Measurements from ENCODE around the gene UBE2D3.
"Not testable (repeated sequence)": the region's sequence is repeated elsewhere in the genome, so short reads cannot be mapped to it uniquely, and the experiment has no call there.

The UBE2D3 gene

GRCh38 chr4:102826890-102827673 is at the start of gene UBE2D3:
UBE2D3 (minus strand) TSS chr4:102827551; CDS start chr4:102826508, 1,043 bp downstream.
- DNase-seq, result peak; percentile 99

GRCh38 chr4:102871772-102872171 is 44.4 kb upstream of the UBE2D3 start:
- DNase-seq, result no peak

GRCh38 chr4:102869569-102870197 is 42.3 kb upstream of the UBE2D3 start:
- no peak for DNase-seq

- DNase-seq, result peak; percentile 97
Measured at GRCh38 chr4:102868781-102869568, 41.6 kb upstream of the UBE2D3 start, which contains the start of gene CISD2. CISD2 (plus strand) TSS chr4:102868992; CDS start chr4:102869085, 93 bp downstream.

- no peak for DNase-seq
Measured at GRCh38 chr4:102868153-102868780, 40.9 kb upstream of the UBE2D3 start.

- DNase-seq, result peak; percentile 3
Measured at GRCh38 chr4:102867278-102868152, 40.2 kb upstream of the UBE2D3 start.

- not testable (repeated sequence) for DNase-seq
Measured at GRCh38 chr4:102865327-102865726, 38.0 kb upstream of the UBE2D3 start.

- no peak for DNase-seq
Measured at GRCh38 chr4:102862747-102863146, 35.4 kb upstream of the UBE2D3 start.

- no peak for DNase-seq
Measured at GRCh38 chr4:102862016-102862415, 34.7 kb upstream of the UBE2D3 start.

- no peak for DNase-seq
Measured at GRCh38 chr4:102860611-102861324, 33.4 kb upstream of the UBE2D3 start.

GRCh38 chr4:102858828-102859464 is 31.6 kb upstream of the UBE2D3 start:
- DNase-seq, result no peak

- DNase-seq, result no peak
Measured at GRCh38 chr4:102850370-102850769, 23.0 kb upstream of the UBE2D3 start.

- no peak for DNase-seq
Measured at GRCh38 chr4:102849579-102850104, 22.3 kb upstream of the UBE2D3 start.

- no peak for DNase-seq
Measured at GRCh38 chr4:102847687-102848086, 20.3 kb upstream of the UBE2D3 start.

- no peak for DNase-seq
Measured at GRCh38 chr4:102843938-102844337, 16.6 kb upstream of the UBE2D3 start.

GRCh38 chr4:102843273-102843672 is 15.9 kb upstream of the UBE2D3 start:
- no peak for DNase-seq

GRCh38 chr4:102842367-102842766 is 15.0 kb upstream of the UBE2D3 start:
- DNase-seq, result no peak

GRCh38 chr4:102836596-102836995 is 9.2 kb upstream of the UBE2D3 start:
- DNase-seq, result no peak

- no peak for DNase-seq
Measured at GRCh38 chr4:102832667-102833066, 5.3 kb upstream of the UBE2D3 start.

GRCh38 chr4:102832105-102832504 is 4.8 kb upstream of the UBE2D3 start:
- no peak for DNase-seq

All from eye (tissue), 1 donor.